Transverse colon (tissue), 4 donors: Measurements from ENCODE around the gene IBTK.

ENCODE experiments used
- CTCF ChIP-seq, 5 experiments: fragments of 200-600 bp in 3 of 5; fragments of 450-650 bp in 2 of 5; sonication (generic) in 3 of 5; IDR thresholded peaks; 1 replicate in 2 of 5; 2 replicates in 3 of 5; pipeline ENCODE4 v1.5.1; 2016 to 2017; ENCODE audit warnings: antibody characterized with exemption in 5 of 5, inconsistent platforms in 3 of 5, mild to moderate bottlenecking in 2 of 5, moderate library complexity in 1 of 5
- POLR2A ChIP-seq: fragments of 450-650 bp; IDR thresholded peaks from one replicate; pipeline ENCODE4 v1.6.1; 2016; ENCODE audit warnings: antibody characterized with exemption, mild to moderate bottlenecking, moderate library complexity
- POLR2AphosphoS5 ChIP-seq, 3 donors: sonication (generic); formaldehyde crosslinking; IDR thresholded peaks; one replicate each; pipeline ENCODE4 v1.6.1; 2016; ENCODE audit warnings: antibody characterized with exemption in 3 of 3

DNA sequence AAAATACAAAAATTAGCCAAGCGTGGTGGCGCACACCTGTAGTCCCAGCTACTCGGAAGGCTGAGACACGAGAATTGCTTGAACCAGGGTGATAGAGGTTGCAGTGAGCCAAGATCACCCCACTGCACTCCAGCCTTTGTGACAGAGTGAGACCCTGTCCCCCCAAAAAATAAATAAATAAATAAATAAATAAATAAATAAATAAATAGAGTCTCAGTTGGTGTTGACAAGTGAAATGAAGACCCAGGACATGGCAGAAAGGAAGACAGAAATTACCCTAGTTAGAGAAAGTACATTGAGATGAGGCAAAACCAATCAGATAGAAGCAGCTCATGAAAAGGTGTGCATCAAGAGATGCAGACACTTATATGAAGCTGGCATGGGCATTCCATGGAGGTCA lies 105.0 kb downstream of the IBTK start:
- TF ChIP-seq CTCF (IDR thresholded peaks at IDR 0.05) = no peak
- no peak for TF ChIP-seq POLR2A
- TF ChIP-seq POLR2AphosphoS5 (IDR thresholded peaks at IDR 0.05) = no peak
